Tibial artery (tissue), 4 donors: Measurements from ENCODE around the gene EXT2.

ENCODE experiments used
- DNase-seq, 2 donors: peaks; one replicate each; pipeline ENCODE4 v3.0.0-alpha.2; 2019
- H3K27ac ChIP-seq, 2 donors: fragments of 200-600 bp; sonication (generic) in 1 of 2; 1 replicate in 1 of 2; 2 replicates in 1 of 2; pipeline ENCODE4 v1.5.1; 2018 to 2019; ENCODE audit warnings: mild to moderate bottlenecking in 1 of 2
- H3K27me3 ChIP-seq, 2 donors: fragments of 200-600 bp; sonication (generic) in 1 of 2; one replicate each; pipeline versions ENCODE4 v1.5.1 to v1.6.0; 2016 to 2019
- H3K36me3 ChIP-seq, 3 donors: fragments of 200-600 bp; sonication (generic) in 2 of 3; one replicate each; pipeline ENCODE4 v1.5.1; 2016 to 2019; ENCODE audit warnings: mild to moderate bottlenecking in 2 of 3
- H3K4me1 ChIP-seq, 4 donors: fragments of 200-600 bp; sonication (generic) in 2 of 4; 1 replicate in 3 of 4; 2 replicates in 1 of 4; pipeline ENCODE4 v1.5.1; 2016 to 2019
- H3K4me3 ChIP-seq, 2 donors: fragments of 200-600 bp; sonication (generic) in 1 of 2; 1 replicate in 1 of 2; 2 replicates in 1 of 2; pipeline ENCODE4 v1.5.1; 2018 to 2019; ENCODE audit warnings: mild to moderate bottlenecking in 2 of 2
- H3K9me3 ChIP-seq, 3 donors: fragments of 200-600 bp; sonication (generic) in 1 of 3; one replicate each; pipeline ENCODE4 v1.5.1; 2016 to 2019
- CTCF ChIP-seq, 2 experiments: fragments of 200-600 bp in 1 of 2; fragments of 450-650 bp in 1 of 2; IDR thresholded peaks; one replicate each; pipeline ENCODE4 v1.5.1; 2017 to 2019; ENCODE audit warnings: antibody characterized with exemption in 2 of 2, mild to moderate bottlenecking in 1 of 2, moderate library complexity in 1 of 2
- intact Hi-C: fragments of 100-400 bp; cut with DNase I; formaldehyde crosslinking; loops from one replicate; pipeline ENCODE4 v1.15.0; 2023; ENCODE audit warnings: low total_unique reads

The EXT2 gene

GRCh38 chr11:44078794-44079193 is 16.7 kb upstream of the EXT2 start:
- Histone ChIP-seq H3K9me3 (no peaks in the 10 kb centered on the region), H3K4me1 (no peaks in the 10 kb centered on the region), H3K4me3 (no peak overlapping the region), H3K36me3 (peaks cover 35 to 96% (median 70%) of the 10 kb centered on the region in 3 donors), H3K27me3 (no peaks in the 10 kb centered on the region), H3K27ac (no peak overlapping the region)
- DNase-seq, result no peak
- intact Hi-C loops, result no loop called here
- TF ChIP-seq CTCF (IDR thresholded peaks at IDR 0.05), result no peak

GRCh38 chr11:44079376-44079775 is 16.1 kb upstream of the EXT2 start:
- no peaks in the 10 kb centered on the region for H3K27me3 ChIP-seq
- peaks cover 35 to 95% (median 76%) of the 10 kb centered on the region in 3 donors for H3K36me3 ChIP-seq
- DNase-seq, result no peak
- no peaks in the 10 kb centered on the region for H3K4me1 ChIP-seq
- TF ChIP-seq CTCF (IDR thresholded peaks at IDR 0.05), result no peak
- intact Hi-C loops, result no loop called here
- no peak overlapping the region for H3K4me3 ChIP-seq
- no peak overlapping the region for H3K27ac ChIP-seq
- H3K9me3 ChIP-seq, result no peaks in the 10 kb centered on the region

GRCh38 chr11:44080951-44081350 is 14.5 kb upstream of the EXT2 start:
- H3K36me3 ChIP-seq, result peaks cover 30 to 81% (median 72%) of the 10 kb centered on the region in 3 donors
- intact Hi-C loops, result no loop called here
- DNase-seq, result no peak
- no peak overlapping the region for H3K27ac ChIP-seq
- H3K4me3 ChIP-seq, result no peak overlapping the region
- H3K4me1 ChIP-seq, result no peaks in the 10 kb centered on the region
- H3K27me3 ChIP-seq, result no peaks in the 10 kb centered on the region
- no peak for TF ChIP-seq CTCF (IDR thresholded peaks at IDR 0.05)
- H3K9me3 ChIP-seq, result no peaks in the 10 kb centered on the region

- no peaks in the 10 kb centered on the region for H3K4me1 ChIP-seq
- no peaks in the 10 kb centered on the region for H3K27me3 ChIP-seq
- intact Hi-C loops, result no loop called here
- TF ChIP-seq CTCF (IDR thresholded peaks at IDR 0.05), result no peak
- peaks cover 29 to 78% (median 68%) of the 10 kb centered on the region in 3 donors for H3K36me3 ChIP-seq
- H3K4me3 ChIP-seq, result no peak overlapping the region
- no peak overlapping the region for H3K27ac ChIP-seq
- H3K9me3 ChIP-seq, result no peaks in the 10 kb centered on the region
- no peak for DNase-seq
Observed at GRCh38 chr11:44082645-44083044, 12.8 kb upstream of the EXT2 start.

- Histone ChIP-seq H3K4me3 (no peak overlapping the region), H3K27me3 (no peaks in the 10 kb centered on the region), H3K27ac (no peak overlapping the region), H3K4me1 (no peaks in the 10 kb centered on the region), H3K36me3 (peaks cover 24 to 72% (median 61%) of the 10 kb centered on the region in 3 donors), H3K9me3 (no peaks in the 10 kb centered on the region)
- TF ChIP-seq CTCF (IDR thresholded peaks at IDR 0.05), result no peak
- no peak for DNase-seq
- intact Hi-C loops, result no loop called here
Observed at GRCh38 chr11:44083433-44083832, 12.0 kb upstream of the EXT2 start.

- H3K4me1 ChIP-seq, result no peaks in the 10 kb centered on the region
- intact Hi-C loops, result no loop called here
- no peak for DNase-seq
- TF ChIP-seq CTCF (IDR thresholded peaks at IDR 0.05), result no peak
- H3K27ac ChIP-seq, result no peak overlapping the region
- no peak overlapping the region for H3K4me3 ChIP-seq
- no peaks in the 10 kb centered on the region for H3K27me3 ChIP-seq
- no peaks in the 10 kb centered on the region for H3K9me3 ChIP-seq
- H3K36me3 ChIP-seq, result peaks cover 19 to 72% (median 56%) of the 10 kb centered on the region in 3 donors
Observed at GRCh38 chr11:44083906-44084305, 11.6 kb upstream of the EXT2 start.
